ENCODE data around the gene C16orf90. TPM values are rescaled to one million over a fixed set of nuclear protein-coding genes. Genes with fewer than 3 reads are reported as not detected.
A peak's percentile ranks its signal among the peaks of the same experiment; 100 is the strongest.
"Not testable (repeated sequence)": the region's sequence is repeated elsewhere in the genome, so short reads cannot be mapped to it uniquely, and the experiment has no call there.

C16orf90 gene
- total and polyA plus RNA-seq, 2 experiments from 2014 or later, result not detected

DNA sequence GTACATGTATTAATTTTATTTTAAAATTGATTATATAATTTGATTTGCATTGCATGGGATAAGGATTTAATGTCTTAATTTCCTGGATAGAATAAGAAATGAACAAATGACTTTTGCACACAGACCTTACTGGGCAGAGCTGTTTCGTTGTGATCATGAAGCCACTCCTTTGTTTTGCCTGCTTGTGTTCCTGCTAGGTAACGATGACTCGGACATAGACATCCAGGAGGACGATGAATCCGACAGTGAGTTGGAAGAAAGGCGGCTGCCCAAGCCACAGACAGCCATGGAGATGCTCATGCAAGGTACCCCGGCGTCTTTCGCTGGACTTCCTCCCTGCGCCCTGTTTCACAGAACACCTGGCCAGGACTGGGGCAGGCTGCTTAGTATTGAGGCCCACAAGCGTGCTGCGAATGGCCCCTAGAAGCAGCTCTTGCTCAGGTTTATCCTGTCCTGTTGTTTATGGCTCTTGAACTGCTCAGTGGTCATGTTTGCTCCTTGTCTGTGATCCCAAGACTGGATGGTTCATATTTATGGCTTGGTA lies 35.2 kb upstream of the C16orf90 start:
- in situ Hi-C loops (cut with MboI), result no loop called here
- H3K9ac ChIP-seq, result no peak overlapping the region
- 97% methylated on average over 12 of the region's 12 CpGs for WGBS, 2 experiments (ENCODE audit: low coverage in 1 of 2, low lambda C conversion rate in 2 of 2, missing lambda C conversion rate in 2 of 2)
- no peak overlapping the region for H3K27ac ChIP-seq
- TF ChIP-seq EZH2 (IDR thresholded peaks at IDR 0.05; ENCODE audit: insufficient read depth, poor library complexity, severe bottlenecking) (no peak), EZH2phosphoT487 (IDR thresholded peaks at IDR 0.05; ENCODE audit: insufficient read depth, low read depth) (no peak)
- no peak overlapping the region for H3K4me2 ChIP-seq (ENCODE audit: unreplicated experiment)
- no peaks in the 10 kb centered on the region for H4K20me1 ChIP-seq (ENCODE audit: insufficient read depth)
- H3F3A ChIP-seq (ENCODE audit: insufficient read depth), result no peaks in the 10 kb centered on the region
- H3K9me2 ChIP-seq (ENCODE audit: insufficient read depth), result no peaks in the 10 kb centered on the region
- no peaks in the 10 kb centered on the region for H3K79me2 ChIP-seq (ENCODE audit: insufficient read depth)
- no peak overlapping the region for H2AFZ ChIP-seq
- peaks cover 7% of the 10 kb centered on the region; the same call in 1 of the 2 replicates for H3K36me3 ChIP-seq (ENCODE audit: low read depth)
- no peaks in the 10 kb centered on the region for H3K9me3 ChIP-seq (ENCODE audit: low read depth)
- no peak overlapping the region for H3K4me3 ChIP-seq
- H3K27me3 ChIP-seq (replicated peaks; ENCODE audit: insufficient read depth), result no peaks in the 10 kb centered on the region
- no peaks in the 10 kb centered on the region for H3K4me1 ChIP-seq (ENCODE audit: insufficient read depth)
- no peak for DNase-seq

DNA sequence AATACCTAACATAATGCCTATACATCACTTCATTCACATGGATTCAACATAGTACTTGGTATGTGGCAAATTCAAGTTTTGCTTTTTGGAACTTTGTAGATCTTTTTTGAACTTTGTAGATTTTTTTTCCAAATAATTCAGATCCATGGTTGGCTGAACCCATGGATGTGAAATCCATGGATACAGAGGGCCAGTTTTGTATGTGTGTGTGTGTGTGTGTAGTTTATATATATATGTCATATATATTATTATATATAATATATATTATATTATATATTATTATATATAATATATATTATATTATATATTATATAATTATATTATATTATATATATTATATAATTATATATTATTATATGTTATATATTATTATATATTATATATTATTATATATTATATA lies 33.9 kb upstream of the C16orf90 start:
- DNase-seq, result no peak
- in situ Hi-C loops (cut with MboI), result no loop called here
- no peaks in the 10 kb centered on the region for H3K9me3 ChIP-seq (ENCODE audit: low read depth)
- peaks cover 10% of the 10 kb centered on the region; the same call in 1 of the 2 replicates for H3K36me3 ChIP-seq (ENCODE audit: low read depth)
- H3K4me2 ChIP-seq (ENCODE audit: unreplicated experiment), result no peak overlapping the region
- no peak overlapping the region for H2AFZ ChIP-seq
- H3K9ac ChIP-seq, result no peak overlapping the region
- TF ChIP-seq EZH2 (IDR thresholded peaks at IDR 0.05; ENCODE audit: insufficient read depth, poor library complexity, severe bottlenecking) (no peak), EZH2phosphoT487 (IDR thresholded peaks at IDR 0.05; ENCODE audit: insufficient read depth, low read depth) (no peak)
- no peaks in the 10 kb centered on the region for H3K9me2 ChIP-seq (ENCODE audit: insufficient read depth)
- H4K20me1 ChIP-seq (ENCODE audit: insufficient read depth), result no peaks in the 10 kb centered on the region
- no peaks in the 10 kb centered on the region for H3F3A ChIP-seq (ENCODE audit: insufficient read depth)
- no peaks in the 10 kb centered on the region for H3K79me2 ChIP-seq (ENCODE audit: insufficient read depth)
- no peaks in the 10 kb centered on the region for H3K4me1 ChIP-seq (ENCODE audit: insufficient read depth)
- H3K4me3 ChIP-seq, result no peak overlapping the region
- no peaks in the 10 kb centered on the region for H3K27me3 ChIP-seq (replicated peaks; ENCODE audit: insufficient read depth)
- H3K27ac ChIP-seq, result no peak overlapping the region

GRCh38 chr16:3528406-3528805 lies 33.1 kb upstream of the C16orf90 start:
- H3K9me3 ChIP-seq (ENCODE audit: low read depth), result no peaks in the 10 kb centered on the region
- no peak for TF ChIP-seq EZH2 (IDR thresholded peaks at IDR 0.05; ENCODE audit: insufficient read depth, poor library complexity, severe bottlenecking)
- TF ChIP-seq EZH2phosphoT487 (IDR thresholded peaks at IDR 0.05; ENCODE audit: insufficient read depth, low read depth), result no peak
- H3K4me3 ChIP-seq, result no peak overlapping the region
- H3K79me2 ChIP-seq (ENCODE audit: insufficient read depth), result no peaks in the 10 kb centered on the region
- H3K4me2 ChIP-seq (ENCODE audit: unreplicated experiment), result no peak overlapping the region
- WGBS, 2 experiments (ENCODE audit: low coverage in 1 of 2, low lambda C conversion rate in 2 of 2, missing lambda C conversion rate in 2 of 2), result 91 to 95% methylated on average over 2 of the region's 2 CpGs
- no peaks in the 10 kb centered on the region for H3K9me2 ChIP-seq (ENCODE audit: insufficient read depth)
- no peak for DNase-seq
- no peak overlapping the region for H3K27ac ChIP-seq
- H3K27me3 ChIP-seq (replicated peaks; ENCODE audit: insufficient read depth), result no peaks in the 10 kb centered on the region
- no peak overlapping the region for H2AFZ ChIP-seq
- in situ Hi-C loops (cut with MboI), result no loop called here
- no peaks in the 10 kb centered on the region for H3F3A ChIP-seq (ENCODE audit: insufficient read depth)
- no peaks in the 10 kb centered on the region for H4K20me1 ChIP-seq (ENCODE audit: insufficient read depth)
- no peaks in the 10 kb centered on the region for H3K4me1 ChIP-seq (ENCODE audit: insufficient read depth)
- peaks cover 10% of the 10 kb centered on the region; the same call in 1 of the 2 replicates for H3K36me3 ChIP-seq (ENCODE audit: low read depth)
- no peak overlapping the region for H3K9ac ChIP-seq

DNA sequence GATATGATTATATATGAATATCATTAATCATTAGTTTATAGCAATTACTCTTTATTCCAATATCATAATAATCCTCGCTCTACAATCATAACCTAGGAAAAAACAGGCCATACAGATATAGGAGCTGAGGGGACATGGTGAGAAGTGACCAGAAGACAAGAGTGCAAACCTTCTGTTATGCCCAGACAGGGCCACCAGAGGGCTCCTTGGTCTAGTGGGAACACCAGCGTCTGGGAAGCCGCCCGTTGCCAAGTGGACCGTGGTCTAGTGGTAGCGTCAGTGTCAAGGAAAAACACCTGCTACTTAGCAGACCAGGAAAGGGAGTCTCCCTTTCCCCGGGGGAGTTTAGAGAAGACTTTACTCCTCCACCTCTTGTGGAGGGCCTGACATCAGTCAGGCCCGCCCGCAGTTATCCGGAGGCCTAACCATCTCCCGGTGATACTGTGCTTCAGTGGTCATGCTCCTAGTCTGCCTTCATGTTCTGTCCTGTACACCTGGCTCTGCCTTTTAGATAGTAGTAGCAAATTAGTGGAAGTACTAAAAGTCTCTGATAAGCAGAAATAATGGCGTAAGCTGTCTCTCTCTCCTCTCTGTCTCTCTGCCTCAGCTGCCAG lies 32.0 kb upstream of the C16orf90 start:
- H3K79me2 ChIP-seq (ENCODE audit: insufficient read depth); H3F3A ChIP-seq (ENCODE audit: insufficient read depth); H3K9me2 ChIP-seq (ENCODE audit: insufficient read depth); H3K9ac ChIP-seq; H4K20me1 ChIP-seq (ENCODE audit: insufficient read depth); H3K4me3 ChIP-seq; H3K9me3 ChIP-seq (ENCODE audit: low read depth); in situ Hi-C loops (cut with MboI); H2AFZ ChIP-seq; H3K4me1 ChIP-seq (ENCODE audit: insufficient read depth); H3K27ac ChIP-seq; H3K4me2 ChIP-seq (ENCODE audit: unreplicated experiment); H3K27me3 ChIP-seq (replicated peaks; ENCODE audit: insufficient read depth): not testable (repeated sequence)
- DNase-seq, result peak; percentile 72
- 49 to 50% methylated on average over 12 of the region's 12 CpGs for WGBS, 2 experiments (ENCODE audit: low coverage in 1 of 2, low lambda C conversion rate in 2 of 2, missing lambda C conversion rate in 2 of 2)
- H3K36me3 ChIP-seq (ENCODE audit: low read depth), result peaks cover 10% of the 10 kb centered on the region; the same call in 1 of the 2 replicates

DNA sequence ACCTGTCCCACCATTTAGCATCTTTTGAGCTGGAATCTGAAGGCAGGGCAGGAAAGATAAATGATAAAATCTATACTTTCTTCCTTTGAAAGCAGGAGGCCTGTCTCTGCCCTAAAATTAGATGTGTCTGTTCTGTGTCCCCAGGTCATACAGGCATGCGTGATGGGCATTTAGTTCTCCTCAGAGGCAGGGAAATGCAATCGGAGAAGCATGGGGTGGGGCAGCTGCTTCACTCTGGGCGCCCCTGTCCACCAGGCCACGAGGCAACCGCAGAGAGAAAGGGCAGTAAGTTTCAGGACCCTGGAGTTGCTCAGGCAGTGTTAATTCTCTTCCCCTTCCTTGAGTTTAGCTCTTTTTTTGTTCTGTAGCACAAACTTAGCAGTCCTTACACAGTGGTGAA lies 30.7 kb upstream of the C16orf90 start:
- no peak overlapping the region for H3K27ac ChIP-seq
- 86 to 93% methylated on average over 5 of the region's 5 CpGs for WGBS, 2 experiments (ENCODE audit: low coverage in 1 of 2, low lambda C conversion rate in 2 of 2, missing lambda C conversion rate in 2 of 2)
- H4K20me1 ChIP-seq (ENCODE audit: insufficient read depth), result no peaks in the 10 kb centered on the region
- no peak for TF ChIP-seq EZH2phosphoT487 (IDR thresholded peaks at IDR 0.05; ENCODE audit: insufficient read depth, low read depth)
- TF ChIP-seq EZH2 (IDR thresholded peaks at IDR 0.05; ENCODE audit: insufficient read depth, poor library complexity, severe bottlenecking), result no peak
- H3F3A ChIP-seq (ENCODE audit: insufficient read depth), result no peaks in the 10 kb centered on the region
- no peaks in the 10 kb centered on the region for H3K27me3 ChIP-seq (replicated peaks; ENCODE audit: insufficient read depth)
- H3K9ac ChIP-seq, result no peak overlapping the region
- no peak overlapping the region for H3K4me3 ChIP-seq
- H3K4me2 ChIP-seq (ENCODE audit: unreplicated experiment), result no peak overlapping the region
- no peaks in the 10 kb centered on the region for H3K4me1 ChIP-seq (ENCODE audit: insufficient read depth)
- peaks cover 10% of the 10 kb centered on the region; the same call in 1 of the 2 replicates for H3K36me3 ChIP-seq (ENCODE audit: low read depth)
- no peaks in the 10 kb centered on the region for H3K9me2 ChIP-seq (ENCODE audit: insufficient read depth)
- H2AFZ ChIP-seq, result no peak overlapping the region
- H3K79me2 ChIP-seq (ENCODE audit: insufficient read depth), result no peaks in the 10 kb centered on the region
- in situ Hi-C loops (cut with MboI), result no loop called here
- H3K9me3 ChIP-seq (ENCODE audit: low read depth), result no peaks in the 10 kb centered on the region
- DNase-seq, result no peak

All from GM23248 (cell line).